GM12878 (cell line): ENCODE measurements around the gene GMIP. TPM values are rescaled to one million over a fixed set of nuclear protein-coding genes. Genes with fewer than 3 reads are reported as not detected.

Experiments used
- CHD4 ChIP-seq: fragments of 200-600 bp; sonication (generic); IDR thresholded peaks from 2 replicates; pipeline ENCODE4 v1.6.1; 2016; ENCODE audit warnings: mild to moderate bottlenecking
- EZH2 ChIP-seq: IDR thresholded peaks from 2 replicates; pipeline ENCODE4 v1.6.1; 2012; ENCODE audit warnings: low read depth, mild to moderate bottlenecking, control low read depth, inconsistent platforms, low read length, borderline replicate concordance; ENCODE audit not compliant: control insufficient read depth
- FOXM1 ChIP-seq: IDR thresholded peaks from 2 replicates; pipeline ENCODE4 v1.6.1; 2012; ENCODE audit warnings: low read depth, mild to moderate bottlenecking, inconsistent platforms, low read length, moderate library complexity
- GABPA ChIP-seq: IDR thresholded peaks from 2 replicates; pipeline ENCODE4 v1.6.1; 2014; ENCODE audit warnings: antibody characterized with exemption, low read depth, mild to moderate bottlenecking, inconsistent platforms
- GATAD2B ChIP-seq: fragments of 450-650 bp; conservative IDR thresholded peaks from 2 replicates; pipeline ENCODE4 v1.6.1; 2017; ENCODE audit warnings: low read depth, mild to moderate bottlenecking, moderate library complexity
- HDAC6 ChIP-seq: fragments of 200-600 bp; sonication (generic); IDR thresholded peaks from one replicate; pipeline ENCODE4 v1.8.0; 2017; ENCODE audit warnings: antibody characterized with exemption; ENCODE audit not compliant: unreplicated experiment
- MAX ChIP-seq: IDR thresholded peaks from 2 replicates; pipeline ENCODE4 v1.6.1; 2012; ENCODE audit warnings: low read depth, low read length, improper control_type of control experiment
- RUNX3 ChIP-seq: IDR thresholded peaks from 2 replicates; pipeline ENCODE4 v1.6.1; 2012; ENCODE audit warnings: low read length, inconsistent platforms
- SMAD1 ChIP-seq: fragments of 450-650 bp; IDR thresholded peaks from 2 replicates; pipeline ENCODE4 v1.6.1; 2018; ENCODE audit warnings: mild to moderate bottlenecking, low read depth; ENCODE audit not compliant: partially characterized antibody
- SUZ12 ChIP-seq: fragments of 200-600 bp; sonication (generic); IDR thresholded peaks from one replicate; pipeline ENCODE4 v1.6.1; 2018; ENCODE audit warnings: antibody characterized with exemption, mild to moderate bottlenecking; ENCODE audit not compliant: unreplicated experiment
- TBL1XR1 ChIP-seq: IDR thresholded peaks from 2 replicates; pipeline ENCODE4 v1.6.1; 2012; ENCODE audit warnings: low read depth, low read length, improper control_type of control experiment
- TCF3 ChIP-seq: IDR thresholded peaks from 2 replicates; pipeline ENCODE4 v1.6.1; 2012; ENCODE audit warnings: low read depth, mild to moderate bottlenecking, low read length, borderline replicate concordance; ENCODE audit not compliant: insufficient read depth
- ZBTB11 ChIP-seq: fragments of 450-650 bp; formaldehyde crosslinking; IDR thresholded peaks from 2 replicates; pipeline ENCODE4 v1.5.0; 2022; ENCODE audit warnings: mild to moderate bottlenecking, missing genetic modification characterization
- ZBTB4 ChIP-seq: fragments of 450-650 bp; formaldehyde crosslinking; IDR thresholded peaks from 2 replicates; pipeline ENCODE4 v1.4.0; 2022; ENCODE audit warnings: mild to moderate bottlenecking, moderate library complexity
- ZNF207 ChIP-seq: fragments of 450-650 bp; IDR thresholded peaks from 2 replicates; pipeline ENCODE4 v1.6.1; 2014; ENCODE audit warnings: antibody characterized with exemption, mild to moderate bottlenecking, borderline replicate concordance
- polyA plus RNA-seq, 11 experiments: library from polyadenylated mRNA; depleted of rRNA in 4 of 11; unstranded in 6 of 11; stranded (reverse) in 5 of 11; fragments of >200 nt; fragmentation: Nextera tagmentation in 4 of 11; fragmentation: Illumina TruSeq in 1 of 11; extraction: Ambion mirVana in 4 of 11; extraction: Trizol in 1 of 11; gene quantifications; 1 replicate in 1 of 11; 2 replicates in 10 of 11; pipeline versions ENCODE4 v1.2.1 to v1.2.3, GENCODE V29; 2011 to 2016; ENCODE audit warnings: inconsistent platforms in 2 of 11, missing spikeins in 2 of 11, low read depth in 1 of 11
- total RNA-seq, 4 experiments: library from RNA; depleted of rRNA in 3 of 4; stranded (reverse); fragments of >200 nt in 3 of 4; fragmentation: Illumina TruSeq in 1 of 4; extraction: Trizol in 1 of 4; gene quantifications; 2 replicates each; pipeline versions ENCODE4 v1.2.1 to v1.2.3, GENCODE V29; 2013 to 2021
- TF ChIP-seq, protein P1 (sequence below): fragments of 450-650 bp; IDR thresholded peaks from 2 replicates; pipeline ENCODE4 v1.6.1; 2017; ENCODE audit warnings: mild to moderate bottlenecking, moderate library complexity
- TF ChIP-seq, protein P2 (sequence below): fragments of 450-650 bp; IDR thresholded peaks from 2 replicates; pipeline ENCODE4 v1.6.1; 2017; ENCODE audit warnings: borderline replicate concordance

Gene GMIP
- total and polyA plus RNA-seq, 10 of the 15 experiments (the other 5 are each of a cell fraction or from before 2014, with no cell fraction given), result 1.5 to 63.5 (median 22.3) TPM

DNA sequence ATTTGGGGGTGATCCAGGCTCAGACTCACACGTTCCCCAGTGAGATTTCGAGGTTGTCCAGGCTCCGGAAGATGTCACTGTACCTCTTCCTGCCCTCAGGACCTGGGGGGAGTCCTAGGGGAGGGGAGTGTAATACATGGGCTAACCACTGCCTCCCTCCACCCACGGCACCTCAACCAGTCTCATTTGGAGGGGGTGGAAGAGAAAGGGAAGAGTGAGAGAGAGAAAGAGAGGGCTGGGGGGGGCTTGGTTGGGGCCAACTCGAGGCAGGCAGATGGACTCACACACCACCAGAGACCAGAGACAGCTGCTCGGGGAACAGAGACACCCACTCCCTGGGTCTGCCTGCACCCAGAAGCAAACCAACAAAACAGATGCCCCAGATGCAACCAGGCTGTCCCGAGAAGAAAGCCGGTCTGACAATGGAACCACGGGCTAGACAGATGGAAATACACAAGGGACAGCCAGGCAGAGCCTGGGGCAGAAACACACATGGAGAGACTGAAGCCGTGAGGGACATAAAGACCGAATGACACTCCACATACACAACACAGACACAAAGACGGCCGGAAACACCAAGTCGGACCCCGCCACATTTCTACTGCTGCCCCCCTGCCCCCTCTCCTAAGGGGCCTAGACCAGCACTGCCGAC, 825 bp downstream of the GMIP start (continued):
- TF ChIP-seq HDAC6 (no peak), RUNX3 (peak; percentile 64), FOXM1 (no peak), TBL1XR1 (no peak), SMAD1 (no peak), SUZ12 (no peak), TCF3 (no peak), EZH2 (no peak), GABPA (peak; percentile 63; the same call in 1 of the 2 replicates), ZBTB11 (no peak), GATAD2B (0 out of 2 replicates have a peak, but pooled peaks have one; percentile 2), ZNF207 (no peak), CHD4 (no peak), ZBTB4 (no peak), MAX (0 out of 2 replicates have a peak, but pooled peaks have one; percentile 21)
- TF ChIP-seq, protein P1, sequence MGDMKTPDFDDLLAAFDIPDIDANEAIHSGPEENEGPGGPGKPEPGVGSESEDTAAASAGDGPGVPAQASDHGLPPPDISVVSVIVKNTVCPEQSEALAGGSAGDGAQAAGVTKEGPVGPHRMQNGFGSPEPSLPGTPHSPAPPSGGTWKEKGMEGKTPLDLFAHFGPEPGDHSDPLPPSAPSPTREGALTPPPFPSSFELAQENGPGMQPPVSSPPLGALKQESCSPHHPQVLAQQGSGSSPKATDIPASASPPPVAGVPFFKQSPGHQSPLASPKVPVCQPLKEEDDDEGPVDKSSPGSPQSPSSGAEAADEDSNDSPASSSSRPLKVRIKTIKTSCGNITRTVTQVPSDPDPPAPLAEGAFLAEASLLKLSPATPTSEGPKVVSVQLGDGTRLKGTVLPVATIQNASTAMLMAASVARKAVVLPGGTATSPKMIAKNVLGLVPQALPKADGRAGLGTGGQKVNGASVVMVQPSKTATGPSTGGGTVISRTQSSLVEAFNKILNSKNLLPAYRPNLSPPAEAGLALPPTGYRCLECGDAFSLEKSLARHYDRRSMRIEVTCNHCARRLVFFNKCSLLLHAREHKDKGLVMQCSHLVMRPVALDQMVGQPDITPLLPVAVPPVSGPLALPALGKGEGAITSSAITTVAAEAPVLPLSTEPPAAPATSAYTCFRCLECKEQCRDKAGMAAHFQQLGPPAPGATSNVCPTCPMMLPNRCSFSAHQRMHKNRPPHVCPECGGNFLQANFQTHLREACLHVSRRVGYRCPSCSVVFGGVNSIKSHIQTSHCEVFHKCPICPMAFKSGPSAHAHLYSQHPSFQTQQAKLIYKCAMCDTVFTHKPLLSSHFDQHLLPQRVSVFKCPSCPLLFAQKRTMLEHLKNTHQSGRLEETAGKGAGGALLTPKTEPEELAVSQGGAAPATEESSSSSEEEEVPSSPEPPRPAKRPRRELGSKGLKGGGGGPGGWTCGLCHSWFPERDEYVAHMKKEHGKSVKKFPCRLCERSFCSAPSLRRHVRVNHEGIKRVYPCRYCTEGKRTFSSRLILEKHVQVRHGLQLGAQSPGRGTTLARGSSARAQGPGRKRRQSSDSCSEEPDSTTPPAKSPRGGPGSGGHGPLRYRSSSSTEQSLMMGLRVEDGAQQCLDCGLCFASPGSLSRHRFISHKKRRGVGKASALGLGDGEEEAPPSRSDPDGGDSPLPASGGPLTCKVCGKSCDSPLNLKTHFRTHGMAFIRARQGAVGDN, result peak; percentile 54
- TF ChIP-seq, protein P2, sequence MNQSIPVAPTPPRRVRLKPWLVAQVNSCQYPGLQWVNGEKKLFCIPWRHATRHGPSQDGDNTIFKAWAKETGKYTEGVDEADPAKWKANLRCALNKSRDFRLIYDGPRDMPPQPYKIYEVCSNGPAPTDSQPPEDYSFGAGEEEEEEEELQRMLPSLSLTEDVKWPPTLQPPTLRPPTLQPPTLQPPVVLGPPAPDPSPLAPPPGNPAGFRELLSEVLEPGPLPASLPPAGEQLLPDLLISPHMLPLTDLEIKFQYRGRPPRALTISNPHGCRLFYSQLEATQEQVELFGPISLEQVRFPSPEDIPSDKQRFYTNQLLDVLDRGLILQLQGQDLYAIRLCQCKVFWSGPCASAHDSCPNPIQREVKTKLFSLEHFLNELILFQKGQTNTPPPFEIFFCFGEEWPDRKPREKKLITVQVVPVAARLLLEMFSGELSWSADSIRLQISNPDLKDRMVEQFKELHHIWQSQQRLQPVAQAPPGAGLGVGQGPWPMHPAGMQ, result no peak
